ENCODE measurements around the gene ANG.
"Not testable (repeated sequence)": the region's sequence is repeated elsewhere in the genome, so short reads cannot be mapped to it uniquely, and the experiment has no call there.

Gene ANG

GRCh38 chr14:20699931-20700330 is 11.4 kb downstream of the ANG start:
- DNase-seq (ENCODE audit: low spot score), result no peak

GRCh38 chr14:20700965-20701364 is 12.4 kb downstream of the ANG start:
- not testable (repeated sequence) for DNase-seq (ENCODE audit: low spot score)

GRCh38 chr14:20706657-20707355 is 18.2 kb downstream of the ANG start:
- no peak for DNase-seq (ENCODE audit: low spot score)

- no peak for DNase-seq (ENCODE audit: low spot score)
Observed at GRCh38 chr14:20707622-20708021, 19.1 kb downstream of the ANG start.

- no peak for DNase-seq (ENCODE audit: low spot score)
Observed at GRCh38 chr14:20711261-20711660, 22.7 kb downstream of the ANG start.

GRCh38 chr14:20711685-20712084 is 23.1 kb downstream of the ANG start:
- no peak for DNase-seq (ENCODE audit: low spot score)

GRCh38 chr14:20712904-20713303 is 24.3 kb downstream of the ANG start:
- DNase-seq (ENCODE audit: low spot score), result no peak

GRCh38 chr14:20714593-20715250 is 26.2 kb downstream of the ANG start:
- no peak for DNase-seq (ENCODE audit: low spot score)

GRCh38 chr14:20719777-20720176 is 31.2 kb downstream of the ANG start:
- no peak for DNase-seq (ENCODE audit: low spot score)

GRCh38 chr14:20720741-20721140 is 32.2 kb downstream of the ANG start:
- DNase-seq (ENCODE audit: low spot score), result no peak

GRCh38 chr14:20722016-20722415 is 33.5 kb downstream of the ANG start:
- no peak for DNase-seq (ENCODE audit: low spot score)

- no peak for DNase-seq (ENCODE audit: low spot score)
Observed at GRCh38 chr14:20723488-20723887, 34.9 kb downstream of the ANG start.

GRCh38 chr14:20726121-20726520 is 37.6 kb downstream of the ANG start:
- DNase-seq (ENCODE audit: low spot score), result not testable (repeated sequence)

- no peak for DNase-seq (ENCODE audit: low spot score)
Observed at GRCh38 chr14:20726531-20726930, 38.0 kb downstream of the ANG start.

- no peak for DNase-seq (ENCODE audit: low spot score)
Observed at GRCh38 chr14:20730891-20731290, 42.3 kb downstream of the ANG start.

GRCh38 chr14:20732477-20732876 is 43.9 kb downstream of the ANG start:
- DNase-seq (ENCODE audit: low spot score), result no peak

- DNase-seq (ENCODE audit: low spot score), result no peak
Observed at GRCh38 chr14:20732979-20733635, 44.5 kb downstream of the ANG start.

- no peak for DNase-seq (ENCODE audit: low spot score)
Observed at GRCh38 chr14:20733684-20734429, 45.3 kb downstream of the ANG start.

- no peak for DNase-seq (ENCODE audit: low spot score)
Observed at GRCh38 chr14:20734430-20734806, 45.9 kb downstream of the ANG start.

GRCh38 chr14:20738292-20738691 is 49.7 kb downstream of the ANG start:
- DNase-seq (ENCODE audit: low spot score), result not testable (repeated sequence)

GRCh38 chr14:20742132-20742531 is 53.6 kb downstream of the ANG start:
- DNase-seq (ENCODE audit: low spot score), result no peak

GRCh38 chr14:20743556-20743955 is 55.0 kb downstream of the ANG start:
- DNase-seq (ENCODE audit: low spot score), result no peak
